Measurements from ENCODE around the gene RAB4A.

The RAB4A gene

GRCh38 chr1:229270547-229271447 is at the start of gene RAB4A:
TSS of gene RAB4A (plus strand) at chr1:229271111. CDS start at chr1:229271340, 229 bp downstream.
- TF ChIP-seq FOXM1 (IDR thresholded peaks at IDR 0.05; ENCODE audit: borderline replicate concordance) = peak; percentile 78
- no peak for TF ChIP-seq TARDBP (IDR thresholded peaks at IDR 0.05)
- peak; percentile 99 for TF ChIP-seq L3MBTL2 (conservative IDR thresholded peaks at IDR 0.05)
- CTCF ChIA-PET = no interaction called here
- peak; percentile 99 for DNase-seq (ENCODE audit: extremely low spot score)
- POLR2A ChIA-PET = interaction anchor here (1.0 to 1.5 kb wide), 4 partner anchors 12 to 238 kb away, joined by 3 to 6 read pairs (median 4); partner anchors contain the start of gene NUP133

- TF ChIP-seq FOXA1 (IDR thresholded peaks at IDR 0.05) = no peak
- TF ChIP-seq FOXK2 (IDR thresholded peaks at IDR 0.05) = no peak
- no peak for TF ChIP-seq HDGF (IDR thresholded peaks at IDR 0.05; ENCODE audit: borderline replicate concordance)
- peak; percentile 50; the same call in 1 of the 2 replicates for TF ChIP-seq ZNF384 (IDR thresholded peaks at IDR 0.05)
- TF ChIP-seq SP1 (IDR thresholded peaks at IDR 0.05) = no peak
- no peak for TF ChIP-seq LEF1 (IDR thresholded peaks at IDR 0.05; ENCODE audit: borderline replicate concordance)
- ChIA-PET POLR2A (interaction anchor here (1.1 kb wide), 1 partner anchor 487 kb away, joined by 3 read pairs; the partner anchor contains the start of gene RHOU), CTCF (interaction anchor here (0.7 kb wide), 2 partner anchors 264 to 1217 kb away, joined by 3 read pairs; no protein-coding TSS in a partner anchor)
- DNase-seq (ENCODE audit: extremely low spot score) = no peak
These were observed 48.8 kb upstream of the RAB4A start for GRCh38 chr1:229222081-229222480.

GRCh38 chr1:229223498-229223897 is 47.4 kb upstream of the RAB4A start:
- POLR2A ChIA-PET = no interaction called here
- CTCF ChIA-PET = no interaction called here
- no peak for DNase-seq (ENCODE audit: extremely low spot score)
- TF ChIP-seq SUZ12 (IDR thresholded peaks at IDR 0.05) (no peak), FOXM1 (IDR thresholded peaks at IDR 0.05; ENCODE audit: borderline replicate concordance) (no peak), NFRKB (IDR thresholded peaks at IDR 0.05) (no peak), FOXK2 (IDR thresholded peaks at IDR 0.05) (no peak), ZNF384 (IDR thresholded peaks at IDR 0.05) (no peak), BHLHE40 (IDR thresholded peaks at IDR 0.05; ENCODE audit: borderline replicate concordance) (no peak), ARNT (IDR thresholded peaks at IDR 0.05) (no peak), ELF4 (IDR thresholded peaks at IDR 0.05) (no peak), L3MBTL2 (conservative IDR thresholded peaks at IDR 0.05) (no peak), SP1 (IDR thresholded peaks at IDR 0.05) (no peak), HDGF (IDR thresholded peaks at IDR 0.05; ENCODE audit: borderline replicate concordance) (no peak), CTBP1 (IDR thresholded peaks at IDR 0.05; ENCODE audit: borderline replicate concordance) (no peak), TARDBP (IDR thresholded peaks at IDR 0.05) (no peak), FOXA1 (IDR thresholded peaks at IDR 0.05) (no peak), PKNOX1 (IDR thresholded peaks at IDR 0.05) (no peak), LEF1 (IDR thresholded peaks at IDR 0.05; ENCODE audit: borderline replicate concordance) (no peak)

GRCh38 chr1:229224308-229224707 is 46.6 kb upstream of the RAB4A start:
- no peak for DNase-seq (ENCODE audit: extremely low spot score)
- CTCF ChIA-PET = no interaction called here
- POLR2A ChIA-PET = no interaction called here
- TF ChIP-seq CTBP1 (IDR thresholded peaks at IDR 0.05; ENCODE audit: borderline replicate concordance) (no peak), ZNF384 (IDR thresholded peaks at IDR 0.05) (no peak), TARDBP (IDR thresholded peaks at IDR 0.05) (0 out of 2 replicates have a peak, but pooled peaks have one; percentile 58), HDGF (IDR thresholded peaks at IDR 0.05; ENCODE audit: borderline replicate concordance) (no peak)

GRCh38 chr1:229225331-229225782 is 45.6 kb upstream of the RAB4A start:
- TF ChIP-seq FOXK2 (IDR thresholded peaks at IDR 0.05) (no peak), L3MBTL2 (conservative IDR thresholded peaks at IDR 0.05) (no peak), FOXA1 (IDR thresholded peaks at IDR 0.05) (no peak), NFRKB (IDR thresholded peaks at IDR 0.05) (no peak), CTBP1 (IDR thresholded peaks at IDR 0.05; ENCODE audit: borderline replicate concordance) (no peak), SP1 (IDR thresholded peaks at IDR 0.05) (no peak), FOXM1 (IDR thresholded peaks at IDR 0.05; ENCODE audit: borderline replicate concordance) (no peak), HDGF (IDR thresholded peaks at IDR 0.05; ENCODE audit: borderline replicate concordance) (0 out of 2 replicates have a peak, but pooled peaks have one; percentile 25)
- DNase-seq (ENCODE audit: extremely low spot score) = no peak
- ChIA-PET POLR2A (interaction anchor here (0.7 kb wide), 1 partner anchor 768 kb away, joined by 3 read pairs; a partner anchor contains a TSS), CTCF (interaction anchor here (1.4 kb wide), 1 partner anchor 561 kb away, joined by 3 read pairs; no protein-coding TSS in a partner anchor)

- ChIA-PET POLR2A (no interaction called here), CTCF (interaction anchor here (0.5 to 1.8 kb wide), 19 partner anchors 8 to 562 kb away, joined by 3 to 8 read pairs (median 4); no protein-coding TSS in a partner anchor)
- no peak for DNase-seq (ENCODE audit: extremely low spot score)
- no peak for TF ChIP-seq L3MBTL2 (conservative IDR thresholded peaks at IDR 0.05)
- TF ChIP-seq HDGF (IDR thresholded peaks at IDR 0.05; ENCODE audit: borderline replicate concordance) = no peak
- no peak for TF ChIP-seq FOXM1 (IDR thresholded peaks at IDR 0.05; ENCODE audit: borderline replicate concordance)
- no peak for TF ChIP-seq FOXK2 (IDR thresholded peaks at IDR 0.05)
- no peak for TF ChIP-seq ELF4 (IDR thresholded peaks at IDR 0.05)
- TF ChIP-seq SP1 (IDR thresholded peaks at IDR 0.05) = no peak
- no peak for TF ChIP-seq TARDBP (IDR thresholded peaks at IDR 0.05)
- no peak for TF ChIP-seq ARNT (IDR thresholded peaks at IDR 0.05)
- TF ChIP-seq BHLHE40 (IDR thresholded peaks at IDR 0.05; ENCODE audit: borderline replicate concordance) = no peak
These were observed 44.1 kb upstream of the RAB4A start for GRCh38 chr1:229226796-229227195.

GRCh38 chr1:229227298-229227919 is 43.5 kb upstream of the RAB4A start:
- no peak for TF ChIP-seq NFRKB (IDR thresholded peaks at IDR 0.05)
- peak; percentile 91 for TF ChIP-seq ARNT (IDR thresholded peaks at IDR 0.05)
- DNase-seq (ENCODE audit: extremely low spot score) = peak; percentile 86
- POLR2A ChIA-PET = no interaction called here
- CTCF ChIA-PET = interaction anchor here (0.5 to 1.8 kb wide), 22 partner anchors 9 to 563 kb away, joined by 3 to 8 read pairs (median 4); no protein-coding TSS in a partner anchor

Data from HEK293T (cell line).